Trophoblast cell (in vitro differentiated cells and primary cell): ENCODE results near the gene BEND6.

Source experiments
- DNase-seq, 2 donors: peaks; one replicate each; pipeline ENCODE4 v3.0.0-alpha.2; 2016
- H2AFZ ChIP-seq: 2 replicates; pipeline ENCODE4 v1.6.1; 2013; ENCODE audit warnings: low read length, moderate library complexity, mild to moderate bottlenecking; ENCODE audit not compliant: insufficient read depth, poor library complexity
- H2AK5ac ChIP-seq: 2 replicates; pipeline ENCODE4 v1.6.1; 2013; ENCODE audit warnings: mild to moderate bottlenecking, low read length
- H2BK120ac ChIP-seq: 2 replicates; pipeline ENCODE4 v1.6.1; 2013; ENCODE audit warnings: low read length, mild to moderate bottlenecking, moderate library complexity; ENCODE audit not compliant: insufficient read depth, poor library complexity
- H2BK12ac ChIP-seq: 2 replicates; pipeline ENCODE4 v1.6.1; 2013; ENCODE audit warnings: mild to moderate bottlenecking, low read length, moderate library complexity
- H2BK5ac ChIP-seq: 2 replicates; pipeline ENCODE4 v1.6.1; 2013; ENCODE audit warnings: low read length, low read depth, moderate library complexity, mild to moderate bottlenecking; ENCODE audit not compliant: poor library complexity
- H3K14ac ChIP-seq: 2 replicates; pipeline ENCODE4 v1.6.1; 2013; ENCODE audit warnings: mild to moderate bottlenecking, low read length
- H3K18ac ChIP-seq: 2 replicates; pipeline ENCODE4 v1.6.1; 2013; ENCODE audit warnings: mild to moderate bottlenecking, low read length
- H3K23ac ChIP-seq: 2 replicates; pipeline ENCODE4 v1.6.1; 2013; ENCODE audit warnings: low read length
- H3K27ac ChIP-seq: 2 replicates; pipeline ENCODE4 v1.5.1; 2013; ENCODE audit warnings: low read depth, mild to moderate bottlenecking, inconsistent platforms, low read length, moderate library complexity
- H3K27me3 ChIP-seq: 2 replicates; pipeline ENCODE4 v1.6.1; 2013; ENCODE audit warnings: inconsistent platforms, mild to moderate bottlenecking, low read length, moderate library complexity; ENCODE audit not compliant: insufficient read depth
- H3K36me3 ChIP-seq, 2 experiments: 1 replicate in 1 of 2; 2 replicates in 1 of 2; pipeline ENCODE4 v1.6.1; 2013; ENCODE audit warnings: low read length in 2 of 2, mild to moderate bottlenecking in 2 of 2, moderate library complexity in 1 of 2; ENCODE audit not compliant: insufficient read depth in 2 of 2, control insufficient read depth in 1 of 2
- H3K4ac ChIP-seq: 2 replicates; pipeline ENCODE4 v1.6.1; 2013; ENCODE audit warnings: low read depth, mild to moderate bottlenecking, low read length, moderate library complexity
- H3K4me1 ChIP-seq, 2 experiments: 1 replicate in 1 of 2; 2 replicates in 1 of 2; pipeline ENCODE4 v1.6.1; 2013; ENCODE audit warnings: low read length in 2 of 2, mild to moderate bottlenecking in 2 of 2, moderate library complexity in 1 of 2; ENCODE audit not compliant: insufficient read depth in 2 of 2, control insufficient read depth in 1 of 2
- H3K4me2 ChIP-seq: 2 replicates; pipeline ENCODE4 v1.6.1; 2013; ENCODE audit warnings: inconsistent platforms, mild to moderate bottlenecking, low read length, moderate library complexity
- H3K4me3 ChIP-seq: 2 replicates; pipeline ENCODE4 v1.5.1; 2013; ENCODE audit warnings: mild to moderate bottlenecking, low read depth, low read length, inconsistent platforms
- H3K79me1 ChIP-seq: one replicate; pipeline ENCODE4 v1.6.1; 2013; ENCODE audit warnings: low read length
- H3K79me2 ChIP-seq: 2 replicates; pipeline ENCODE4 v1.6.1; 2013; ENCODE audit warnings: low read length, mild to moderate bottlenecking; ENCODE audit not compliant: control insufficient read depth, insufficient read depth, poor library complexity
- H3K9ac ChIP-seq: 2 replicates; pipeline ENCODE4 v1.6.1; 2013; ENCODE audit warnings: mild to moderate bottlenecking, low read length
- H3K9me3 ChIP-seq: 2 replicates; pipeline ENCODE4 v1.6.1; 2013; ENCODE audit warnings: low read depth, mild to moderate bottlenecking, control low read depth, inconsistent platforms, low read length; ENCODE audit not compliant: insufficient read depth
- H4K12ac ChIP-seq: 2 replicates; pipeline ENCODE4 v1.6.1; 2013; ENCODE audit warnings: low read depth, mild to moderate bottlenecking, low read length, moderate library complexity
- H4K8ac ChIP-seq: 2 replicates; pipeline ENCODE4 v1.6.1; 2013; ENCODE audit warnings: low read depth, mild to moderate bottlenecking, low read length, moderate library complexity
- H4K91ac ChIP-seq: one replicate; pipeline ENCODE4 v1.6.1; 2013; ENCODE audit warnings: low read depth, mild to moderate bottlenecking, low read length, moderate library complexity
- WGBS: extraction: QIAGEN DNeasy Blood & Tissue Kit; methylation state at CpG from one replicate; pipeline ENCODE4 v1.1.7; 2013; ENCODE audit warnings: missing lambda C conversion rate; ENCODE audit not compliant: insufficient read length, insufficient coverage; ENCODE audit errors: extremely low coverage; 5-methylcytosine and 5-hydroxymethylcytosine counted together

The BEND6 gene

DNA sequence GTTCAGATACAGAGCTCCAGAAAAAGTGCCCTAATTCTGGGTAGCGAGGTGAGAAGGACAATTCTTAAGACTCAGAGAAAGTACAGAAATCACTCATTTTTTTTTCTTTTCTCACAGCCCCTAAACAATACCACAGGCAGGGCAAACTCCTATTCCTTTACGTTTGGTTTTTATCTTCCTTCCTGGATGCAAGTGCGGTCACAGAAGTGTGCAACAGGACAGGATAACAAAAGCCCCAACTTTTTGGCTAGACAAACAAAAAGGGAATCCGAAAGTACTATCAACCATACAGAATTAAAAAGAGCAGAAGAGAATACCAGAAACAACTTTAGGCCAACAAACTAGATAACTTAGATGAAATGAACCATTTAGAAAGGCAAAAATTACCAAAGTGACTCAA, 18.4 kb upstream of the BEND6 start:
- Histone ChIP-seq H3K23ac (no peak overlapping the region), H3K18ac (no peak overlapping the region), H2AK5ac (no peak overlapping the region), H3K79me1 (no peaks in the 10 kb centered on the region), H3K27ac (no peak overlapping the region), H3K27me3 (no peaks in the 10 kb centered on the region), H3K9ac (no peak overlapping the region), H3K79me2 (no peaks in the 10 kb centered on the region), H2AFZ (no peak overlapping the region), H3K14ac (no peak overlapping the region), H3K9me3 (no peaks in the 10 kb centered on the region), H4K91ac (no peak overlapping the region), H3K4me3 (no peak overlapping the region), H2BK12ac (no peak overlapping the region), H2BK5ac (no peak overlapping the region), H3K4ac (no peak overlapping the region), H4K8ac (no peak overlapping the region), H3K36me3 (no peaks in the 10 kb centered on the region), H3K4me1 (no peaks in the 10 kb centered on the region), H2BK120ac (no peak overlapping the region), H4K12ac (no peak overlapping the region), H3K4me2 (no peak overlapping the region)
- no peak for DNase-seq
- WGBS, result no CpG with 5 or more reads among the region's 4 CpGs

- Histone ChIP-seq H4K91ac (no peak overlapping the region), H3K36me3 (no peaks in the 10 kb centered on the region), H3K4me1 (no peaks in the 10 kb centered on the region), H3K27me3 (no peaks in the 10 kb centered on the region), H2BK5ac (no peak overlapping the region), H2BK120ac (no peak overlapping the region), H3K79me2 (no peaks in the 10 kb centered on the region), H3K9ac (no peak overlapping the region), H3K18ac (no peak overlapping the region), H4K12ac (no peak overlapping the region), H3K27ac (no peak overlapping the region), H4K8ac (no peak overlapping the region), H2AFZ (no peak overlapping the region), H3K4me3 (no peak overlapping the region), H3K4me2 (no peak overlapping the region), H3K79me1 (no peaks in the 10 kb centered on the region), H2AK5ac (no peak overlapping the region), H3K14ac (no peak overlapping the region), H3K23ac (no peak overlapping the region), H3K4ac (no peak overlapping the region), H2BK12ac (no peak overlapping the region), H3K9me3 (no peaks in the 10 kb centered on the region)
- DNase-seq, result no peak
- WGBS, result no CpG with 5 or more reads among the region's 1 CpG
These were observed 16.2 kb upstream of the BEND6 start for GRCh38 chr6:56938649-56939191.

- Histone ChIP-seq H3K9me3 (no peaks in the 10 kb centered on the region), H3K36me3 (no peaks in the 10 kb centered on the region), H2BK5ac (no peak overlapping the region), H4K91ac (no peak overlapping the region), H3K4me2 (no peak overlapping the region), H3K27ac (no peak overlapping the region), H2AK5ac (no peak overlapping the region), H3K9ac (no peak overlapping the region), H2BK12ac (no peak overlapping the region), H3K4ac (no peak overlapping the region), H3K79me1 (no peaks in the 10 kb centered on the region), H3K18ac (no peak overlapping the region), H3K4me3 (no peak overlapping the region), H4K8ac (no peak overlapping the region), H3K27me3 (no peaks in the 10 kb centered on the region), H3K79me2 (no peaks in the 10 kb centered on the region), H4K12ac (no peak overlapping the region), H3K23ac (no peak overlapping the region), H3K4me1 (no peaks in the 10 kb centered on the region), H2BK120ac (no peak overlapping the region), H2AFZ (no peak overlapping the region), H3K14ac (no peak overlapping the region)
- no CpG with 5 or more reads among the region's 5 CpGs for WGBS
- no peak for DNase-seq
These were observed 14.4 kb upstream of the BEND6 start for GRCh38 chr6:56940463-56940862.

GRCh38 chr6:56940977-56941376, 13.9 kb upstream of the BEND6 start:
- Histone ChIP-seq H3K4ac (no peak overlapping the region), H4K12ac (no peak overlapping the region), H3K18ac (no peak overlapping the region), H3K27ac (no peak overlapping the region), H2AK5ac (no peak overlapping the region), H2BK120ac (no peak overlapping the region), H3K79me1 (no peaks in the 10 kb centered on the region), H3K36me3 (no peaks in the 10 kb centered on the region), H3K14ac (no peak overlapping the region), H2AFZ (no peak overlapping the region), H3K23ac (no peak overlapping the region), H3K4me1 (no peaks in the 10 kb centered on the region), H4K91ac (no peak overlapping the region), H3K4me2 (no peak overlapping the region), H3K4me3 (no peak overlapping the region), H2BK5ac (no peak overlapping the region), H4K8ac (no peak overlapping the region), H3K9me3 (no peaks in the 10 kb centered on the region), H3K27me3 (no peaks in the 10 kb centered on the region), H3K79me2 (no peaks in the 10 kb centered on the region), H3K9ac (no peak overlapping the region), H2BK12ac (no peak overlapping the region)
- no peak for DNase-seq
